ENCODE measurements around the gene FAF1.
A peak's percentile ranks its signal among the peaks of the same experiment; 100 is the strongest.
"Not testable (repeated sequence)": the region's sequence is repeated elsewhere in the genome, so short reads cannot be mapped to it uniquely, and the experiment has no call there.

Gene FAF1

GRCh38 chr1:50774759-50775351 is 185.2 kb downstream of the FAF1 start:
- DNase-seq (ENCODE audit: low spot score), result peak; percentile 84

DNA sequence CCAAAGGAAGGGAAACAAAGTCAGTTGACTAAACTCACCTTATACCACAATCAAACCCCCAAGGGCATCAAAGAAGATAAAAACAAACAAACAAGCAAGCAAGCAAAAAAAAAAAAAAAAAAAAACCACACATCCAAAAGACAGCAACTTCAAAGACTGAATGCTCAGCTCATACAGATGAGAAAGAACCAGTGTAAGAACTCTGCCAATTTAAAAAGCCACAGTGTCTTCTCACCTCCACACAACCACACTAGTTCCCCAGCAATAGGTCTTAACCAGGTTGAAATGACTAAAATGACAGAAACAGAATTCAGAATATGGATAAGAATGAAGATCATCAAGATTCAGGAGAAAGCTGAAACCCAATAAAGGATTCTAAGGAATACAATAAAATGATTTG is 193.4 kb downstream of the FAF1 start:
- DNase-seq (ENCODE audit: low spot score), result no peak

DNA sequence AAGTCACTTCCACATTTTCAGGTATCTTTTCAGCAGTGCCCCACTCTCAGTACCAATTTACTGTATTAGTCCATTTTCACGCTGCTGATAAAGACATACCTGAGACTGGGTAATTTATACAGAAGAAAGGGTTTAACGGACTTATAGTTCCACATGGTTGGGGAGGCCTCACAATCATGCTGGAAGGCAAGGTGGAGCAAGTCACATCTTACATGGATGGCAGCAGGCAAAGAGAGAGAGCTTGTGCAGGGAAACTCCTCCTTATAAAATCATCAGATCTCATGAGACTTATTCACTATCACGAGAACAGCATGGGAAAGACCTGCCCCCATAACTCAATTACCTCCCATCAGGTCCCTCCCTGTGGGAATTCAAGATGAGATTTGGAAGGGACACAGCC is 203.5 kb downstream of the FAF1 start:
- not testable (repeated sequence) for DNase-seq (ENCODE audit: low spot score)

- not testable (repeated sequence) for DNase-seq (ENCODE audit: low spot score)
Observed at GRCh38 chr1:50754764-50755163, 205.3 kb downstream of the FAF1 start.

GRCh38 chr1:50750021-50750619 is 209.9 kb downstream of the FAF1 start:
- DNase-seq (ENCODE audit: low spot score), result peak; percentile 42

- no peak for DNase-seq (ENCODE audit: low spot score)
Observed at GRCh38 chr1:50747394-50747793, 212.7 kb downstream of the FAF1 start.

DNA sequence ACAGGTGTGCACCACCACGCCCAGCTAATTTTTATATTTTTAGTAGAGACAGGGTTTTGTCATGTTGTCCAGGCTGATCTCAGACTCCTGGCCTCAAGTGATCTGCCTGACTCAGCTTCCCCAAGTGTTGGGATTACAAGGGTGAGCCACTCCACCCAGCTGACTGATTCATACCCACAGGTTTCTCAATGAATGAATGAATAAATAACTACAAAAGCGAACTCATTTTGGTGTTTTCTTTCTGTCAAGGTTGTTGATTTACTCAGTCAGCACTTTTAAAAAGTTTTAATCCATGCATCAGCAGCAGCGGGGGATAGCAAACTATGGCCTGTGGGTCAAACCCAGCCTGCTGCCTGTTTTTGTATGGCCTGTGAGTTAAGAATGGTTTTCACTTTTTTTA is 217.5 kb downstream of the FAF1 start:
- DNase-seq (ENCODE audit: low spot score), result no peak

DNA sequence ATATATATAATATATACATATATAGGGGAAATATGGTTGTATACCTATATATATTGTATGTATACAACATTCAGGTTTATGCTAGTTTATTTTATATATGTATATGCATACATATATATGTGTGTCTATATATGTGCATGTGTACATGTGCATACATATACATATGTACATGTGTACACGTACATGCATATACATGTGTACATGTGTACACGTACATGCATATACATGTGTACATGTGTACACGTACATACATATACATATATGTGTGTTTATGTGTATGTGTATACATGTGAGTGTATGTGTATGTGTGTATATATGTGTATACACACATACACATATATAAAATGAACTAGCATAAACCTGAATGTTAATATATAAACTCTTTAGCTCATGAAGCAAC is 220.9 kb downstream of the FAF1 start:
- DNase-seq (ENCODE audit: low spot score), result no peak

DNA sequence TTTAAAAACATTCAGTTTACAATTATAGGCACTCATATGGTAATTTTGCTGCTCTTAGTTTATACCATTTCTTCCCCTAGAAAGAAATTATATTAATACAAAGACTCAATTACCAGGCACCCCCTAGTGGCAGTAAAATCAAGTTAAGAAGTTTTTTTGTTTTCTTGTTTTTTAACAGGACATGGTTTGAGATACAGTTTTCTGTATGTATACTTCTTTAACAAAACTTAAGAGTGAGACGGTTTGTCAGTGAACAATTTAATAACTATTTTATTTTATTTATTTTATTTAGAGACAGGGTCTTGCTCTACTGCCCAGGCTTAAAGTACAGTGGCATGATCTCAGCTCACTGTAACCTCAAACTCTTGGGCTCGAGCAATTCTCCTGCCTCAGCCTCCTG is 224.6 kb downstream of the FAF1 start:
- DNase-seq (ENCODE audit: low spot score), result peak; percentile 25

DNA sequence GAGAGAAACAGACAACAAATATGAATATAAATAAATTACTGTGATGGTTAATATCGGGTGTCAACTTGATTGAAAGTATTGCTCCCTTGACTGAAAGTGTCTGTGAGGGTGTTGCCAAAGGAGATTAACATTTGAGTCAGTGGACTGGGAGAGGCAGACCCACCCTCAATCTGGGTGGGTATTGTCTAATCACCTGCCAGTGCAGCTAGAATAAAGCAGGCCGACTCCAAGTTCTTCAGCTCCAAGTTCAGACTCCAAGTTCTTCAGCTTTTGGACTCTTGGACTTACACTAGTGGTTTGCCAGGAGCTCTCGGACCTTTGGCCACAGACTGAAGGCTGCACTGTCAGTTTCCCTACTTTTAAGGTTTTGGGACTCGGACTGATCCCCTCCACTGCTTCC is 232.5 kb downstream of the FAF1 start:
- not testable (repeated sequence) for DNase-seq (ENCODE audit: low spot score)

- DNase-seq (ENCODE audit: low spot score), result no peak
Observed at GRCh38 chr1:50724626-50725286, 235.3 kb downstream of the FAF1 start.

- DNase-seq (ENCODE audit: low spot score), result no peak
Observed at GRCh38 chr1:50720457-50721053, 239.5 kb downstream of the FAF1 start.

DNA sequence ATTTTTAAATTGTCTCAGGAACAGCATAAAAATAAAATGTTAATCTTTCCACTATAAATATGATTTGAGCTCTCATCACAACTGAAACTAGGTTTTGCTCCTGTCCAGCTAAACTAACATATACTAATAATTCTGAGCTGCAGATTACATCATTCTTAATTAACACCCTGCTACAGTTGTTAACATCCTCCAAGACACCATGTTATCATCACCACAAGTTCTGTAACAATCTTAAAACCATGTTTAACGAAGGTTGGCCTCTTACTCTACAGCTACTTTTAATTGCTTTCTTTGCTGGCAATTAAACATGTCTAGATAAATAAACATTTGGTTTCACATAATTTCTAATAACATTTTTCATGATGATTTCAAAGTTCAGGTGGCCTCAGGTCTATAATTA is 240.9 kb downstream of the FAF1 start:
- DNase-seq (ENCODE audit: low spot score), result no peak

- DNase-seq (ENCODE audit: low spot score), result no peak
Observed at GRCh38 chr1:50717327-50717726, 242.7 kb downstream of the FAF1 start.

GRCh38 chr1:50716455-50716854 is 243.6 kb downstream of the FAF1 start:
- DNase-seq (ENCODE audit: low spot score), result not testable (repeated sequence)

DNA sequence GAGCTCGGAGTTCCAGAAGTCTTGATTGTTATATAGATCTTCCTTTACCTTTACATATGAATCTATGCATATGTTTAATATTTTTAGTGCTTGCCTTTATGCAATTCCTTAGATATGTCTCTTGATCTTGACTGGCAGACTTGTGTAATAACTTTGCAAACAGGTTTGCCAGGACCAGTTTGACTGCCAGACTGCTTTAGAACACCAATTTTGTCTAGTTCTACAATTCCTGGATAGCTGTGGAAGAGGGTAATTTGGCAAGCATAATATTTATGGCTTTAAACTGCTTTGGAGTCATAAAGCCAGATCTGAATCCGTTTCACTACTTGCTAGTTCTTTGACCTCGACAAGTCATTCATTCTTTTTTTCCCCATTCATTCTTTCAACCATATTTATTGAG is 250.0 kb downstream of the FAF1 start:
- DNase-seq (ENCODE audit: low spot score), result no peak

GRCh38 chr1:50707824-50708223 is 252.2 kb downstream of the FAF1 start:
- DNase-seq (ENCODE audit: low spot score), result no peak

- DNase-seq (ENCODE audit: low spot score), result peak; percentile 21
Observed at GRCh38 chr1:50705699-50706098, 254.4 kb downstream of the FAF1 start.

DNA sequence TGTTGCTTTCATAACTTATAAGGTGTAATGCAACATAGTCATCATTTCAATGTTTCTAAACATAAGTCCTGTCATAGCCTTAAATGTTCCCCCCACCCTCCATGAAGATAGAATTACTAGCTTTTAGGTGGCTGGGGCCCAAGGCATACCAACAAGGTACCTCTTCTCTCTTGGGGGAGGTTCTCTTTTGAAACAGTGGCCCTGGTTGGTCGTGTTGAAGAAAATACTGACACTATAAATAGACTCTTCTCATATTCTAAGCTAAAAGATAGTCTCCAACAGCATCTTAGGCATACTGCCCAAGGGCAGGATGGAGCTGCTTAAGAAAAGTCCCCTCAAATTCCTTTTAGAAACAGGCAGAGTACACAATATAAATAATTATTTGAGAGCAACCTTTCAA is 255.0 kb downstream of the FAF1 start:
- peak; percentile 29 for DNase-seq (ENCODE audit: low spot score)

GRCh38 chr1:50704126-50704525 is 255.9 kb downstream of the FAF1 start:
- DNase-seq (ENCODE audit: low spot score), result peak; percentile 55

DNA sequence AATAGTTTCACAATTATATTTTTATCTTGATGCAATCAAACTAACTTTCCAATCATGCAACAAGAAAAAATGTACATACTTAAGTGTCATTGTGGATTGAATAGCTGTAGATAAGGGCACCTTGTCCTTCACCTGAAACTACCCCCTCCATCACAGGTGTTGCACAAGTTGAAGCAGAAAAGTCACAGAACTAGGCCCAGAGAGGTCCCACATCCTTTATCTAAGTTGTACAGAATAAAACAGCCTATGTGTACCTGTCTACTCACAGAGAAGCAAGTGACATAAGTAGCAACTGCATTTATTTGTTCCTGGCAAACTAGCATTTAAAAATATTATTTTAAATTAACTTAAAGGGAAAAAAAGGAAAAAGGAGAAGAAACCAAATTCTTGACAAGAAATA is 256.8 kb downstream of the FAF1 start:
- DNase-seq (ENCODE audit: low spot score), result no peak

GRCh38 chr1:50702395-50702794 is 257.7 kb downstream of the FAF1 start:
- DNase-seq (ENCODE audit: low spot score), result no peak

DNA sequence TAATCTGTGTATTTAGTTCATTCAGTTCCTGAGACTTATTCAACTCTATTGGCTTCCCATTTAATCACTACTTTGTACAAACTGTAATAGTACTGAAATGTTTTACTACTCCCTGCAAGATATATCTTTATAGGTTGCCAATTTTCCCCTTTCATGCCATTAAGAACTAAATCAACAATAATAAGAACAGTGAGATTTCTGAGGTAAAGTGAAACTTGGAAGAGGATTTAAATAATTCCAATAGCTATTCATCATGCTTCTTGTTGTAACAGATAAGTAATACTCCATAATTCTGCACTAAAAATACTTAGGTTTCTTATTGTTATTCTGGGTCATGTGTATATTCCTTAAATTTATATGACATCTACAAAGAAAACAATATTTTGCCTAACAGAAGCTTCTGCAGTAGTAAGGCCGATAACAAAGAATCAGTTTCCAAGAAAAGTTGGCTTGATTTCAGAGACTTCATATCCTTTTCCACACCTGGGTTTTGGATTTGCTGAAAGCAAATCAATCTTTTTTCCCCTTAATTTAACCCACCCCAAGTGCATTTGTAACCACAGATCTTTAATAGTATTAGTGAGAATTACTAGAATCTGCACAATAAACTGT is 258.3 kb downstream of the FAF1 start:
- no peak for DNase-seq (ENCODE audit: low spot score)

All from cerebellar cortex (tissue), 1 donor.